Stimulated activated CD4-positive, alpha-beta T cell treated with anti-CD3 and anti-CD28 coated beads, TNF-alpha, amount 100 ng/mL, for 4 hours (primary cell): ENCODE results near the gene DHRS12.

ENCODE experiments used
- DNase-seq, 3 experiments: peaks; one replicate each; pipeline ENCODE4 v3.0.0-alpha.2; 2020; ENCODE audit warnings: low read depth in 3 of 3

DHRS12 gene

GRCh38 chr13:51728275-51728673 is 75.7 kb downstream of the DHRS12 start:
- DNase-seq = no peak

GRCh38 chr13:51727634-51728274 is 76.2 kb downstream of the DHRS12 start:
- no peak for DNase-seq

- no peak for DNase-seq
Measured at GRCh38 chr13:51726446-51727193, 77.3 kb downstream of the DHRS12 start.

GRCh38 chr13:51724721-51725120 is 79.2 kb downstream of the DHRS12 start:
- DNase-seq = no peak

GRCh38 chr13:51723529-51723928 is 80.4 kb downstream of the DHRS12 start:
- DNase-seq = no peak

GRCh38 chr13:51721496-51721895 is 82.5 kb downstream of the DHRS12 start:
- no peak for DNase-seq

- no peak for DNase-seq
Measured at GRCh38 chr13:51719394-51719793, 84.6 kb downstream of the DHRS12 start.
